Mesenchymal stem cell (in vitro differentiated cells and primary cell): ENCODE results near the gene ZNF687.

Experiments used
- DNase-seq: peaks from one replicate; pipeline ENCODE4 v3.0.0-alpha.2; 2013
- H2AFZ ChIP-seq: one replicate; pipeline ENCODE4 v1.6.1; 2013; ENCODE audit warnings: low read depth, mild to moderate bottlenecking, control low read depth, inconsistent platforms, low read length, moderate library complexity
- H2AK5ac ChIP-seq: 2 replicates; pipeline ENCODE4 v1.6.1; 2013; ENCODE audit warnings: low read length, moderate library complexity, mild to moderate bottlenecking, inconsistent platforms; ENCODE audit not compliant: severe bottlenecking
- H2BK120ac ChIP-seq: one replicate; pipeline ENCODE4 v1.6.1; 2013; ENCODE audit warnings: low read depth, mild to moderate bottlenecking, inconsistent platforms, low read length, moderate library complexity
- H2BK12ac ChIP-seq, 2 experiments: one replicate each; pipeline ENCODE4 v1.6.1; 2013; ENCODE audit warnings: inconsistent platforms in 2 of 2, low read length in 2 of 2, mild to moderate bottlenecking in 2 of 2, moderate library complexity in 2 of 2, control low read depth in 1 of 2
- H2BK15ac ChIP-seq: one replicate; pipeline ENCODE4 v1.6.1; 2013; ENCODE audit warnings: mild to moderate bottlenecking, low read depth, inconsistent platforms; ENCODE audit not compliant: poor library complexity, severe bottlenecking
- H2BK5ac ChIP-seq: 2 replicates; pipeline ENCODE4 v1.6.1; 2013; ENCODE audit warnings: low read depth, mild to moderate bottlenecking, low read length, control low read depth, inconsistent platforms; ENCODE audit not compliant: poor library complexity, severe bottlenecking
- H3K14ac ChIP-seq, 2 experiments: one replicate each; pipeline ENCODE4 v1.6.1; 2013; ENCODE audit warnings: inconsistent platforms in 2 of 2, low read length in 2 of 2, control low read depth in 1 of 2, mild to moderate bottlenecking in 1 of 2, moderate library complexity in 1 of 2
- H3K18ac ChIP-seq, 2 experiments: one replicate each; pipeline ENCODE4 v1.6.1; 2013; ENCODE audit warnings: inconsistent platforms in 2 of 2, low read length in 2 of 2, control low read depth in 1 of 2, low read depth in 1 of 2, mild to moderate bottlenecking in 1 of 2
- H3K23ac ChIP-seq, 2 experiments: one replicate each; pipeline ENCODE4 v1.6.1; 2013; ENCODE audit warnings: inconsistent platforms in 2 of 2, low read length in 2 of 2, mild to moderate bottlenecking in 2 of 2, moderate library complexity in 2 of 2, control low read depth in 1 of 2
- H3K27ac ChIP-seq: 2 replicates; pipeline ENCODE4 v1.5.1; 2013; ENCODE audit warnings: mild to moderate bottlenecking, moderate library complexity, low read length, control low read depth, inconsistent platforms; ENCODE audit not compliant: poor library complexity, severe bottlenecking
- H3K27me3 ChIP-seq, 2 experiments: 2 replicates each; pipeline versions ENCODE4 v1.6.1 to v1.7.0; 2013; ENCODE audit warnings: low read length in 2 of 2, mild to moderate bottlenecking in 2 of 2, moderate library complexity in 2 of 2, control low read depth in 1 of 2, inconsistent platforms in 1 of 2; ENCODE audit not compliant: control insufficient read depth in 1 of 2, insufficient read depth in 1 of 2
- H3K36me3 ChIP-seq, 2 experiments: 2 replicates each; pipeline versions ENCODE4 v1.6.1 to v1.7.0; 2013; ENCODE audit warnings: low read length in 2 of 2, control low read depth in 1 of 2, inconsistent platforms in 1 of 2, low read depth in 1 of 2, mild to moderate bottlenecking in 1 of 2; ENCODE audit not compliant: insufficient read depth in 2 of 2, control insufficient read depth in 1 of 2
- H3K4ac ChIP-seq, 2 experiments: one replicate each; pipeline ENCODE4 v1.6.1; 2013; ENCODE audit warnings: inconsistent platforms in 2 of 2, low read length in 2 of 2, mild to moderate bottlenecking in 2 of 2, moderate library complexity in 2 of 2, control low read depth in 1 of 2, low read depth in 1 of 2
- H3K4me1 ChIP-seq: 2 replicates; pipeline ENCODE4 v1.6.1; 2013; ENCODE audit warnings: low read depth, low read length, control low read depth; ENCODE audit not compliant: control insufficient read depth, insufficient read depth
- H3K4me2 ChIP-seq: 2 replicates; pipeline ENCODE4 v1.6.1; 2013; ENCODE audit warnings: low read length, mild to moderate bottlenecking, inconsistent platforms; ENCODE audit not compliant: poor library complexity, severe bottlenecking
- H3K4me3 ChIP-seq, 2 experiments: 2 replicates each; pipeline versions ENCODE4 v1.5.1 to v1.7.0; 2013; ENCODE audit warnings: low read length in 2 of 2, mild to moderate bottlenecking in 2 of 2, control low read depth in 1 of 2, low read depth in 1 of 2; ENCODE audit not compliant: insufficient read depth in 1 of 2
- H3K79me1 ChIP-seq: replicated peaks from 2 replicates; pipeline ENCODE4 v1.6.1; 2013; ENCODE audit warnings: mild to moderate bottlenecking, control low read depth, low read length, inconsistent platforms; ENCODE audit not compliant: poor library complexity, severe bottlenecking
- H3K9ac ChIP-seq: 2 replicates; pipeline ENCODE4 v1.7.0; 2013; ENCODE audit warnings: mild to moderate bottlenecking, low read length, moderate library complexity
- H3K9me3 ChIP-seq: 2 replicates; pipeline ENCODE4 v1.7.0; 2013; ENCODE audit warnings: mild to moderate bottlenecking, low read length; ENCODE audit not compliant: control insufficient read depth
- H4K8ac ChIP-seq: one replicate; pipeline ENCODE4 v1.6.1; 2013; ENCODE audit warnings: inconsistent platforms, mild to moderate bottlenecking, low read length, moderate library complexity
- H4K91ac ChIP-seq: one replicate; pipeline ENCODE4 v1.6.1; 2013; ENCODE audit warnings: mild to moderate bottlenecking, low read length, inconsistent platforms
- WGBS: methylation state at CpG from one replicate; pipeline ENCODE4 v1.1.7; 2013; ENCODE audit warnings: mixed read lengths; 5-methylcytosine and 5-hydroxymethylcytosine counted together

The ZNF687 gene

DNA sequence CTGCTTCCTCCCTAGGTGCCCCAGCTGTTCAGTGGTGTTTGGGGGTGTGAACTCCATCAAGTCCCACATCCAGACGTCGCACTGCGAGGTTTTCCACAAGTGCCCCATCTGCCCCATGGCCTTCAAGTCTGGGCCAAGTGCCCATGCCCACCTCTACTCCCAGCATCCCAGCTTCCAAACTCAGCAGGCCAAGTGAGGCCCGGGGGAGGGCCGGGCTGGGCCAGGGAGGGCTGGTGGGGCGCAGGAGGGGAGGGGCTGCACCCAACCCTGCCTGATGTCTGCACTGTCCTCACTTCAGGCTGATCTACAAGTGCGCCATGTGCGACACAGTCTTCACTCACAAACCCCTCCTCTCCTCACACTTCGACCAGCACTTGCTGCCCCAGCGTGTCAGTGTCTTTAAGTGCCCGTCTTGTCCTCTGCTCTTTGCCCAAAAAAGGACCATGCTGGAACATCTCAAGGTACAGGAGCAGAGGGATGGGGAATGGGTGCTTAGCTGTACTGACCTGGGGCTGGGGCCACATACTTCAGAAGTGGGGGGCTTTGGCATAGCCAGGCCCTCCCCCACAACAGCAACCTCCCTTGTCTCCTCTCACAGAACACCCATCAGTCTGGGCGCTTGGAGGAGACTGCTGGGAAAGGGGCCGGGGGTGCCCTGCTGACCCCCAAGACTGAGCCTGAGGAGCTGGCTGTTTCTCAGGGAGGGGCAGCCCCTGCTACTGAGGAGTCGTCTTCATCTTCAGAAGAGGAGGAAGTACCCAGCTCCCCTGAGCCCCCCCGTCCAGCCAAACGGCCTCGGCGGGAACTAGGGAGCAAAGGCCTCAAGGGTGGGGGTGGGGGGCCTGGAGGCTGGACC, 7.2 kb downstream of the ZNF687 start:
- no peak overlapping the region for H2BK12ac ChIP-seq
- H3K18ac ChIP-seq = no peak overlapping the region
- H2AFZ ChIP-seq = no peak overlapping the region
- peaks cover 34% of the 10 kb centered on the region for H3K79me1 ChIP-seq
- no peaks in the 10 kb centered on the region for H3K27me3 ChIP-seq
- H2AK5ac ChIP-seq = no peak overlapping the region
- no peak overlapping the region for H3K27ac ChIP-seq
- no peak overlapping the region for H3K9ac ChIP-seq
- DNase-seq = no peak
- H3K14ac ChIP-seq = no peak overlapping the region
- H4K8ac ChIP-seq = no peak overlapping the region
- H3K4me2 ChIP-seq = no peak overlapping the region
- 95% methylated on average over 18 of the region's 18 CpGs for WGBS
- no peak overlapping the region for H2BK120ac ChIP-seq
- peaks cover 7% of the 10 kb centered on the region for H3K4me1 ChIP-seq
- no peak overlapping the region for H3K4me3 ChIP-seq
- peaks cover 84 to 86% of the 10 kb centered on the region in 2 experiments for H3K36me3 ChIP-seq
- H2BK5ac ChIP-seq = no peak overlapping the region
- no peak overlapping the region for H3K4ac ChIP-seq
- no peak overlapping the region for H2BK15ac ChIP-seq
- H3K9me3 ChIP-seq = no peaks in the 10 kb centered on the region
- peak overlapping the region; percentile 7 for H4K91ac ChIP-seq
- no peak overlapping the region for H3K23ac ChIP-seq

GRCh38 chr1:151289991-151290708, 8.1 kb downstream of the ZNF687 start:
- H3K4me3 ChIP-seq = no peak overlapping the region
- WGBS = 95% methylated on average over 21 of the region's 21 CpGs
- H3K79me1 ChIP-seq = peaks cover 36% of the 10 kb centered on the region
- no peak overlapping the region for H3K23ac ChIP-seq
- no peak overlapping the region for H3K18ac ChIP-seq
- no peak overlapping the region for H2BK5ac ChIP-seq
- H3K14ac ChIP-seq = no peak overlapping the region
- no peak overlapping the region for H2AK5ac ChIP-seq
- no peak overlapping the region for H2BK120ac ChIP-seq
- peaks cover 4% of the 10 kb centered on the region for H3K4me1 ChIP-seq
- H2BK15ac ChIP-seq = no peak overlapping the region
- H3K27ac ChIP-seq = no peak overlapping the region
- no peak for DNase-seq
- peak overlapping the region; percentile 7 for H4K91ac ChIP-seq
- no peak overlapping the region for H3K9ac ChIP-seq
- H3K27me3 ChIP-seq = no peaks in the 10 kb centered on the region
- no peak overlapping the region for H3K4me2 ChIP-seq
- H3K9me3 ChIP-seq = no peaks in the 10 kb centered on the region
- no peak overlapping the region for H2AFZ ChIP-seq
- no peak overlapping the region for H4K8ac ChIP-seq
- peaks cover 88 to 91% of the 10 kb centered on the region in 2 experiments for H3K36me3 ChIP-seq
- H2BK12ac ChIP-seq = no peak overlapping the region
- H3K4ac ChIP-seq = no peak overlapping the region

- no peak for DNase-seq
- no peak overlapping the region for H2BK120ac ChIP-seq
- WGBS = 92% methylated on average over 18 of the region's 19 CpGs
Measured at GRCh38 chr1:151290709-151291303, 8.7 kb downstream of the ZNF687 start.

More at GRCh38 chr1:151290709-151291303, 8.7 kb downstream of the ZNF687 start:
- peaks cover 4% of the 10 kb centered on the region for H3K4me1 ChIP-seq
- no peak overlapping the region for H3K4ac ChIP-seq
- no peak overlapping the region for H3K27ac ChIP-seq
- H2AFZ ChIP-seq = no peak overlapping the region
- no peak overlapping the region for H3K9ac ChIP-seq
- H3K27me3 ChIP-seq = no peaks in the 10 kb centered on the region
- H2BK12ac ChIP-seq = no peak overlapping the region
- no peak overlapping the region for H3K23ac ChIP-seq
- H3K9me3 ChIP-seq = no peaks in the 10 kb centered on the region
- H3K18ac ChIP-seq = no peak overlapping the region
- no peak overlapping the region for H2AK5ac ChIP-seq
- H3K79me1 ChIP-seq = peaks cover 36% of the 10 kb centered on the region
- no peak overlapping the region for H3K4me2 ChIP-seq
- H4K91ac ChIP-seq = no peak overlapping the region
- peaks cover 88 to 97% of the 10 kb centered on the region in 2 experiments for H3K36me3 ChIP-seq
- H2BK15ac ChIP-seq = no peak overlapping the region
- no peak overlapping the region for H2BK5ac ChIP-seq
- no peak overlapping the region for H3K4me3 ChIP-seq
- no peak overlapping the region for H4K8ac ChIP-seq
- H3K14ac ChIP-seq = no peak overlapping the region
